GM21367 (cell line): ENCODE results near the gene SLC29A3.
"Not testable (repeated sequence)": the region's sequence is repeated elsewhere in the genome, so short reads cannot be mapped to it uniquely, and the experiment has no call there.

ENCODE experiments used
- ATAC-seq: cut with Tn5 transposase; IDR thresholded peaks from one replicate; pipeline ENCODE4 v1.9.1; 2021; ENCODE audit not compliant: unreplicated experiment

Gene SLC29A3

GRCh38 chr10:71319042-71319799, at the start of gene SLC29A3:
TSS of gene SLC29A3 (plus strand) at chr10:71319259. CDS start at chr10:71319310, 51 bp downstream.
- no peak for ATAC-seq

- no peak for ATAC-seq
Measured at GRCh38 chr10:71269301-71270288, 49.5 kb upstream of the SLC29A3 start.

- no peak for ATAC-seq
Measured at GRCh38 chr10:71270301-71271220, 48.5 kb upstream of the SLC29A3 start.

GRCh38 chr10:71271662-71272055, 47.4 kb upstream of the SLC29A3 start:
- ATAC-seq = no peak

GRCh38 chr10:71272056-71272771, 46.8 kb upstream of the SLC29A3 start:
- no peak for ATAC-seq

GRCh38 chr10:71272974-71273373, 46.1 kb upstream of the SLC29A3 start:
- ATAC-seq = not testable (repeated sequence)

GRCh38 chr10:71273506-71273905, 45.6 kb upstream of the SLC29A3 start:
- no peak for ATAC-seq

GRCh38 chr10:71274901-71275796, 43.9 kb upstream of the SLC29A3 start:
- no peak for ATAC-seq

- no peak for ATAC-seq
Measured at GRCh38 chr10:71276873-71277272, 42.2 kb upstream of the SLC29A3 start.

- ATAC-seq = no peak
Measured at GRCh38 chr10:71277914-71278665, 41.0 kb upstream of the SLC29A3 start.

GRCh38 chr10:71278691-71279588, 40.1 kb upstream of the SLC29A3 start:
- ATAC-seq = no peak

GRCh38 chr10:71279590-71280170, 39.4 kb upstream of the SLC29A3 start:
- no peak for ATAC-seq

GRCh38 chr10:71280216-71280615, 38.8 kb upstream of the SLC29A3 start:
- ATAC-seq = no peak

GRCh38 chr10:71280825-71281224, 38.2 kb upstream of the SLC29A3 start:
- no peak for ATAC-seq

GRCh38 chr10:71281646-71282322, 37.3 kb upstream of the SLC29A3 start:
- ATAC-seq = no peak

GRCh38 chr10:71282323-71282680, 36.8 kb upstream of the SLC29A3 start:
- ATAC-seq = no peak

GRCh38 chr10:71283410-71283809, 35.6 kb upstream of the SLC29A3 start:
- ATAC-seq = no peak
